ENCODE measurements around the gene DUOX1. TPM values are rescaled to one million over a fixed set of nuclear protein-coding genes. Genes with fewer than 3 reads are reported as not detected.

Gene DUOX1
- total and polyA plus RNA-seq, 2 donors (not counting 1 experiment from before 2014, with no cell fraction given): not detected

GRCh38 chr15:45183511-45183910 lies 53.7 kb downstream of the DUOX1 start:
- no peak for DNase-seq (ENCODE audit: low read depth in 2 of 2)
- Histone ChIP-seq H3K4me2 (ENCODE audit: extremely low read depth, insufficient read depth, low read length) (no peak overlapping the region), H3K27me3 (ENCODE audit: control insufficient read depth, insufficient read depth, low read length) (peaks cover 17% of the 10 kb centered on the region), H3K9me3 (ENCODE audit: control insufficient read depth, insufficient read depth, low read depth, low read length) (no peaks in the 10 kb centered on the region), H3K4me1 (ENCODE audit: control insufficient read depth, extremely low read depth, insufficient read depth, low read length) (no peaks in the 10 kb centered on the region), H3K36me3 (ENCODE audit: control insufficient read depth, insufficient read depth, low read length) (no peaks in the 10 kb centered on the region), H3K9ac (ENCODE audit: insufficient read depth, low read length) (no peak overlapping the region), H3K4me3 (replicated peaks in 1 of 4; ENCODE audit: control extremely low read depth in 1 of 4, insufficient read depth in 1 of 4, low read depth in 3 of 4, low read length in 4 of 4) (no peak overlapping the region), H3K27ac (ENCODE audit: insufficient read depth, low read length) (no peak overlapping the region), H3K79me2 (ENCODE audit: control insufficient read depth, insufficient read depth, low read length) (no peaks in the 10 kb centered on the region), H2AFZ (ENCODE audit: low read length) (no peak overlapping the region), H4K20me1 (ENCODE audit: control insufficient read depth, extremely low read depth, insufficient read depth, low read length) (no peaks in the 10 kb centered on the region)
- no peak for TF ChIP-seq CTCF (conservative IDR thresholded peaks at IDR 0.05 in 1 of 2, IDR thresholded peaks at IDR 0.05 in 1 of 2; ENCODE audit: low read depth in 1 of 2, low read length in 2 of 2)
- no peak for TF ChIP-seq EZH2 (IDR thresholded peaks at IDR 0.05; ENCODE audit: low read length, missing control alignments)

GRCh38 chr15:45184562-45185041 lies 54.8 kb downstream of the DUOX1 start:
- H4K20me1 ChIP-seq (ENCODE audit: control insufficient read depth, extremely low read depth, insufficient read depth, low read length): no peaks in the 10 kb centered on the region
- no peak for DNase-seq (ENCODE audit: low read depth in 2 of 2)
- H3K36me3 ChIP-seq (ENCODE audit: control insufficient read depth, insufficient read depth, low read length): no peaks in the 10 kb centered on the region
- TF ChIP-seq CTCF (conservative IDR thresholded peaks at IDR 0.05 in 1 of 2, IDR thresholded peaks at IDR 0.05 in 1 of 2; ENCODE audit: low read depth in 1 of 2, low read length in 2 of 2) (no peak), EZH2 (IDR thresholded peaks at IDR 0.05; ENCODE audit: low read length, missing control alignments) (no peak)
- no peaks in the 10 kb centered on the region for H3K4me1 ChIP-seq (ENCODE audit: control insufficient read depth, extremely low read depth, insufficient read depth, low read length)
- H3K27ac ChIP-seq (ENCODE audit: insufficient read depth, low read length): no peak overlapping the region
- H3K9me3 ChIP-seq (ENCODE audit: control insufficient read depth, insufficient read depth, low read depth, low read length): no peaks in the 10 kb centered on the region
- H3K4me3 ChIP-seq (replicated peaks in 1 of 4; ENCODE audit: control extremely low read depth in 1 of 4, insufficient read depth in 1 of 4, low read depth in 3 of 4, low read length in 4 of 4): no peak overlapping the region
- H3K9ac ChIP-seq (ENCODE audit: insufficient read depth, low read length): no peak overlapping the region
- H3K79me2 ChIP-seq (ENCODE audit: control insufficient read depth, insufficient read depth, low read length): no peaks in the 10 kb centered on the region
- H2AFZ ChIP-seq (ENCODE audit: low read length): no peak overlapping the region
- H3K4me2 ChIP-seq (ENCODE audit: extremely low read depth, insufficient read depth, low read length): no peak overlapping the region
- peaks cover 16% of the 10 kb centered on the region for H3K27me3 ChIP-seq (ENCODE audit: control insufficient read depth, insufficient read depth, low read length)

- H3K9ac ChIP-seq (ENCODE audit: insufficient read depth, low read length): no peak overlapping the region
- no peak for DNase-seq (ENCODE audit: low read depth in 2 of 2)
- H3K4me2 ChIP-seq (ENCODE audit: extremely low read depth, insufficient read depth, low read length): no peak overlapping the region
Measured at GRCh38 chr15:45185069-45185779, 55.4 kb downstream of the DUOX1 start.

More at GRCh38 chr15:45185069-45185779, 55.4 kb downstream of the DUOX1 start:
- Histone ChIP-seq H4K20me1 (ENCODE audit: control insufficient read depth, extremely low read depth, insufficient read depth, low read length) (no peaks in the 10 kb centered on the region), H3K9me3 (ENCODE audit: control insufficient read depth, insufficient read depth, low read depth, low read length) (no peaks in the 10 kb centered on the region), H2AFZ (ENCODE audit: low read length) (no peak overlapping the region), H3K36me3 (ENCODE audit: control insufficient read depth, insufficient read depth, low read length) (no peaks in the 10 kb centered on the region), H3K27me3 (ENCODE audit: control insufficient read depth, insufficient read depth, low read length) (peaks cover 16% of the 10 kb centered on the region), H3K79me2 (ENCODE audit: control insufficient read depth, insufficient read depth, low read length) (no peaks in the 10 kb centered on the region), H3K27ac (ENCODE audit: insufficient read depth, low read length) (no peak overlapping the region), H3K4me1 (ENCODE audit: control insufficient read depth, extremely low read depth, insufficient read depth, low read length) (no peaks in the 10 kb centered on the region), H3K4me3 (replicated peaks in 1 of 4; ENCODE audit: control extremely low read depth in 1 of 4, insufficient read depth in 1 of 4, low read depth in 3 of 4, low read length in 4 of 4) (no peak overlapping the region)
- TF ChIP-seq EZH2 (IDR thresholded peaks at IDR 0.05; ENCODE audit: low read length, missing control alignments) (no peak), CTCF (conservative IDR thresholded peaks at IDR 0.05 in 1 of 2, IDR thresholded peaks at IDR 0.05 in 1 of 2; ENCODE audit: low read depth in 1 of 2, low read length in 2 of 2) (no peak)
